HG03108 (cell line): ENCODE measurements around the gene EDEM1.
A peak's percentile ranks its signal among the peaks of the same experiment; 100 is the strongest.
"Not testable (repeated sequence)": the region's sequence is repeated elsewhere in the genome, so short reads cannot be mapped to it uniquely, and the experiment has no call there.

ENCODE experiments used
- ATAC-seq: cut with Tn5 transposase; IDR thresholded peaks from one replicate; pipeline ENCODE4 v1.9.1; 2021; ENCODE audit warnings: moderate library complexity; ENCODE audit not compliant: unreplicated experiment

EDEM1 gene

DNA sequence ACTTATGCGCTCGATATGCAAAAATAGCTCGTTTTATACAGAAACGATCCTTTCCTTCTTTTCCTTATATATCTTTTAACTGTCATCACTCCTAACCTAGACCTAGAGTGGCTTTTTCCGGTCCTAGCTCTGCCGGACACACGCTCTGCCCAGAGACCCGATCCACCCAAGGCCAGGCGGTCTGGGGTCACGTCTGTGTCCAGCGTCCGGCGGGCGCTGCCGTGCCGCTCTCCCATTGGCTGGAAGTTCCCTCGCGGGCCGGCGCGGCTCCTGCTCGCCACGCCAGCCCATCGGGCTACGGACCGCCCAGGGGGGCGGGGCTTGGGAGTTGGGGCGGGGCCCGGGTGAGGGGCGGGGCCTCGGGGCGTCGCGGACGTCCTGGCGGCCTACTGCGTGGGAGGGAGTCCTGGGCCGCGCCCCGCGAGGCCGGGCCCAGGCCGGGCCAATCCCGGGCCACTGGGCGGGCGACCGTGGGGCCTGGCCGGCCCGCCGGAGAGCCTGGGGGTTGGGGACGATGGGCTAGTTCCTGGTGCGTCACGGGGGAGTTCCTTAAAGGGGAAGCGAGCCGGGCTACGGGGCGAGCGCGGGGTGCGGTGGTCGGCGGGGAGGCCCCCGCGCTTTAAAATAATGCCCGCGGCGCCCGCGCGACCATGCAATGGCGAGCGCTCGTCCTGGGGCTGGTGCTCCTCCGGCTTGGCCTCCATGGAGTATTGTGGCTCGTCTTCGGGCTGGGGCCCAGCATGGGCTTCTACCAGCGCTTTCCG, at the start of gene EDEM1:
TSS of gene EDEM1 (plus strand) at position 552 of the 764 bp plus-strand sequence. CDS start at position 651, 99 bp downstream.
- peak; percentile 83 for ATAC-seq

DNA sequence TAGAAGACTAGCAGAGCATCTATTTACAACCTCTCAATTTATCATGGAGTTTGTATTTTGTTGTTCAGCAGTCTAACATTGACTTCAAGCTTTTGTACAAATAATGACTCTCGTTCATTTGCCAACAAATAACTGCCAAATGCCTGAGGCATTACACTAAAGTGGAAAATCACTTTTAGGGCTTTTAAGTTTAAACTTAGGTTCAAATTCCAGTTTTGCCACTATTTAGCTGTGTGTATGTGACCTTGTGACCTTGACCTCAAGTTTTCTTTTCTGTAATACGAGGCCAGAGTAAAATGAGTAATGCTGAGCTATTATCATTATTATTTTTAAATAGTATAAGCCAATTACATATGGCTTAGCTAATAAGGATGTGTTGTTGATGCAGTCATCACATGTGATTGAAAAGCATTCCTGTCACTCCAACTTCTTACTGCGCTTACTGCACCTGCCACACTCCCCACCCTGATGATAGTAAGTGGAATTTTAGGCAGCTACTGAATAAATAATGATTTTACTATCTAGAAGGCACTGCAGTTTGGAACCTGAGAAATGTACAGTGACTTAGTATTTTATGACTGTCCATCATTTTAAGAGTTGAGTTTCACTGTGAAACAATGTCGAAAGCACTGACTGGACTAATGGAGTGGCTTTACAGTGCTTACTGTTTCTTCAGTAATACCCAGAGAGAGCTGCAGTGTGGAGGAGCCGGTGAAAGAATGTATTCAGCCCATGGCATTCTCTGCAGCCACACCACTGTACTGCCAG, 49.1 kb upstream of the EDEM1 start:
- no peak for ATAC-seq

DNA sequence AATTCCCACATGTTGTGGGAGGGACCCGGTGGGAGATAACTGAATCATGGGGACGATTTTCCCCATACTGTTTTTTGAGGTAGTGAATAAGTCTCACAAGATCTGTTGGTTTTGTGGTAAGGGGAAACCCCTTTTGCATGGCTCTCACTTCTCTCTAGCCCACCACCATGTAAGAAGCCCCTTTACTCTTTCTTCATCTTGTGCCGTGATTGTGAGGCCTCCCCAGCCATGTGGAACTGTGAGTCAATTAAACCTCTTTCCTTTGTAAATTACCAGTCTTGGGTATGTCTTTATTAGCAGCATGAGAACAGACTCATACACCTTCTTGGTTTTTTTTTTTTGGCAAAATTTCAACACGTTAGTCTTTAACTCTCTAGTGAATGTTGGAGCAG, 47.3 kb upstream of the EDEM1 start:
- peak; percentile 31 for ATAC-seq

DNA sequence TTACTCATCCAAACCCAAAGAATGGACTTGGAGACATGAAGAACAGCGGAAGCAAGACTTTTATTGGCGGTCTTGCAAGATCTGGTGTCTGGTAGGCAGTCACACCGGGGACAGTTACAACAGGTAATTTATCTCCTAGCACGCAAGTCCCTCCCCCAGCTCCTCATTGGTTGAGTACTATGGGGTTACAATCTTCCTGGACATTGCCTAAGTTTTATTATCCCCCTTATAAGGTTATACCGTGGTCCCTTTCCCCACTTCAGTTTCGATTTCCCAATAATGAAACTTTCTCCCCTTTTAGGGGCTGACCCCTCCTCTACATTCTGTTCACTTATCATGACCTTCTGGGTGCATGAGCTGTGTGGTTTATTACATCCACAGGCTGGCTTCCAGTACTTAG, 46.7 kb upstream of the EDEM1 start:
- no peak for ATAC-seq

DNA sequence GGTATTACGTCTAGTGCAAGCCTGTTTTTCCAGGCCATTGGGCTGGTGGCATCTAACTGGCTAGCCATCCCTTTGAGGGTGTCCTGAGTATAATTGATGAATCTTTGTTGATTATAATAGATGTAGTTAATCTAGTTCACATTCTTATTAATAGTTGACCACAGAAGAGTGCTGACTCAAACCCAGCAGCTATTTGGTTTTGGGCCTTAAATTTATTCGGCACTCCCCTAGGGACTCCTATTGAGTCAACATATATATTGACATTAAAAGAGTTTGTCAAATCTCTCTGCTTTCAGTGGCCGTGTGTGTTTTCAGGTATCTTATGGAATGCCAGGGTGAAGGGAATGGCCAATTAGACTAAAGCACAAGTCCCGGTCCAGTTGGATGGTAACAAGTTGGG, 45.7 kb upstream of the EDEM1 start:
- ATAC-seq = no peak

DNA sequence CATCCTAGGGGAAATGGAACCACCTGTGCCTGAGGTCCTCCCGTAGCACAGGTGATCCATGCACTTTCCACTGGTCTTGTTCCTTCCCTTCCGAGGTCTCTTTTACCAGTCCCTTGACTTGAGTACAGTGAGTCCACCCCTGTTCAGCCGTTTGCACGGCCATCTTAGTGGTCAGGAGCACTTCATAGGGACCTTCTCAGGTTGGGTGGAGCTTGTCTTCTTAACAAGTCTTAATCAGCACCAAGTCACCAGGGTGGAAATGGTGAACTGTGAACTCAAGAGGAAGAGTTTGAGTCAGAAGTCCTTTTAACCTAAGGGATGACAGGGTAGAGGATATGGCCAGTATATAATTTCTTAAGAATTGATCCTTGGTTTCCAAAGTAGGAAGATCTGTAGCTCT, 44.0 kb upstream of the EDEM1 start:
- ATAC-seq = no peak

DNA sequence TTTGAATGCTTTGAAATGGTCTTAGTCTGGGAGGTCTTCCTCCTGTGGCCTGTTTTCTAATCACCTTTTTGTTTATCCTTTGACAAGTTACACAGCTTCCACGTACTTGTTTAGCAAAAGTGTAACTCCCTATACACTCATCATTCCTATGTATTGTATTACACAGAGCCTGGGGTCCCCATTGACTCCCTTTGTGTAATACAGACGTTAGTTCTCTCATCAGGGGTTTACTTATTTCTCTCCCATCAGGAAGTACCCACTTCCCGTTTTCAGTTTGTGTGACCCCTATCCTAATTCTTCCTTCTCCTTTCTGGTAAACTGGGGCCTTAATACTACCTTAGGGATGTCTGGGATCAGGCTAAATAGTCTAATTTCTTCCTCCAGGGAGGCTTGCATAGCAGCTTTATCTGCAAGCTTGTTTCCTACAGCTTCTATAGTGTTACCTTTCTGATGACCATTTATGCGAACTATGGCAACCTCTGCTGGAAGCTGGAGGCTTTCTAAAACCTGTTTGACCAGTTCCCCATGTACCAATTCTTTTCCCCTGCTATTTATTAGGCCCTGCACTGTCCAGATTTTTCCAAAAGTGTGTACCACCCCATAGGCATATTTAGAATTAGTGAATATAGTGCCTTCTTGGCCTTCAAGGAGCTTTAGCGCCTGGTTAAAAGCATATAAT, 43.1 kb upstream of the EDEM1 start:
- ATAC-seq = no peak

DNA sequence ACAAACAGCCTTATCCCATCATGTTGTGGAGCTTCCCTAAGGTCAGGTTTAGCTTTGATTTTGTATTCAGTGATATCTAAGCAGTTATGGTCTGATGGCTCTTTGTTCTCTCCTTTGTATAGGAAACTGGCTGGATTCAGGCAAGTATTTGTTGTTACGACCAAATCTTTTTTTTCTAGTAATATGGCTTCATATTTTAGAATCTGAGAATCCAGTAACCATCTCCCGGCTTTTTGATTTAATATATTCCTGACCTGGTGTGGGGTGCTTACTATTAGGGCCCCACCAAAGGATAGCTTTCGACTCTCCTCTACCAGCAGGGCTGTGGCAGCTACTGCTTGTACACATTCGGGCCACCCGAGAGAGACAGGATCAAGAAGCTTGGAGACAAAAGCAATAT, 42.4 kb upstream of the EDEM1 start:
- ATAC-seq = no peak

DNA sequence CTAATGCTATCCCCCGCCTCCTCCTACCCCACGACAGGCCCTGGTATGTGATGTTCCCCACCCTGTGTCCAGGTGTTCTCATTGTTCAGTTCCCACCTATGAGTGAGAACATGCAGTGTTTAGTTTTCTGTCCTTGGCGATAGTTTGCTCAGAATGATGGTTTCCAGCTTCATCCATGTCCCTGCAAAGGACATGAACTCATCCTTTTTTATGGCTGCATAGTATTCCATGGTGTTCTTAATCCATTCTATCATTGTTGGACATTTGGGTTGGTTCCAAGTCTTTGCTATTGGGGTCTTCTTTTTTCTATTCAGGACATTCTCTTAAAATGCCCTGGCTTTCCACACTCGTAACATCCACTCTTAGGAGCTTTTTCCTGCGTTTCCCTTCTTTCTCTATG, 40.4 kb upstream of the EDEM1 start:
- ATAC-seq = not testable (repeated sequence)

DNA sequence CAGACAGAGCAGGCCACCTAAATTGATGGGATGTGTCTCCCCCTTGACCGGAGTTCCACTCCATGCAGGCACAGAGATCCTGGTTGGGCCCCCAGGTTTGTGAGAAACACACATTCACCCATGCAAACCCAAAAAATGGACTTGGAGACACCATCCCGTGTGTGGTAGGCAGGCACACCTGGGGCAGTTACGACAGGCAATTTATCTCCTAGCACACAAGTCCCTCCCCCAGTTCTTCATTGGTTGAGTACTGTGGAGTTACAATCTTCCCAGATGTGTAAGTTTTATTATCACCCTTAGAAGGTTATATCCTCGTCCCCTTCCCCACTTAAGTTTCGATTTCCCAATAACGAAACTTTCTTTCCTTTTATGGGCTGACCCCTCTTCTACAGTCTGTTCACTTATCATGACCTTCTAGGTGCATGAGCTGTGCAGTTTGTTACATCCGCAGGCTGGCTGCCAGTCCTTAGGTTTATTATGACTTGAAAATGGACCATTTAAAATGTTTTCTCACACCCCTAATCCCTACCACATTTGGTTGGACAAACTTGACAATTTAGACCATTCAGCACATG, 38.1 kb upstream of the EDEM1 start:
- no peak for ATAC-seq

DNA sequence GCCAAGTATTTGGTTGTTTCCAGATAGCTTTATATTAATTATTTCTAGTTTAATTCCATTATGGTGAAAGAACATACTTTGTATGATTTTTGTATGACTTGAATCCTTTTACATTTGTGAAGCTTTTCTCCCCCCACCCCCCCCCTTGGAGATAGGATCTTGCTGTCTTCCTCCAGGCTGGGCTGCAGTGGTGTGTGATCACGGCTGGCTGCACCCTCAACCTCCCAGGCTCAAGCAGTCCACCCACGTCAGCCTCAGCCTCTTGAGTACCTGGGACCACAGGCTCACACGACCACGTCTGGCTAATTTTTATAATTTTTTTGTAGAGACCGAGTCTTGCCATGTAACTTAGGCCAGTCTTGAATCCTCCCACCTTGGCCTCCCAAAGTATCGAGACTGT, 35.9 kb upstream of the EDEM1 start:
- no peak for ATAC-seq

DNA sequence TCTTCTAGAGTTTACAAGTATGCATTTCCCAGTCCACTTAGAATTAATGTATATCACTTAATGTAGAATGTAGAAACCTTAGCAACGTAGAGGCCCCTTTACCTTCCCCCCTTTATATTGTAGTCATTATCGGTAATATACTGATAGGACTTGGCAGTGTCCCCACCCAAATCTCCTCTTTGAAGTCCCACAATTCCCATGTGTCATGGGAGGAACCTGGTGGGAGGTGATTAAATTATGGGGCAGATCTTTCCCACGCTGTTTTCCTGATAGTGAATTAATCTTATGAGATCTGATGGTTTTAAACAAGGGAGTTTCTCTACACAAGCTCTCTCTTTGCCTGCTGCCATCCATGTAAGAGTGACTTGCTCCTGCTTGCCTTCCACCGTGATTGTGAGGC, 34.4 kb upstream of the EDEM1 start:
- no peak for ATAC-seq

DNA sequence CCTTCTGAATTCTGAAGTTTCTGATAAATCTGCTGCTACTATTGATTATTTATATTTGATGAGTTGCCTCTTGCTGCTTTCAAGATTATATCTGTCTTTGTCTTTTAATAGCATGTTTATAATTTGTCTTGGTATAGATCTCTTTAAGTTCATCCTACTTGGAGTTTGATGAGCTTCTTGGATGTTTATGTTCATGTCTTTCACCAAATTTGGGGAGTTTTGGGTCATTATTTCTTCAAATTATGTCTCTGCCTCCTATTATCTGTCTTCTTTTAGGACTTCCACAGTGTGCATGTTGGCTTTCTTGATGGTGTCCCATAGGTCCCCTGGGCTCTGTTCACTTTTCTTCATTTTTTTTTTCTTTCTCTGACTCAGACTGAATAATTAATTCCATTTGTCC, 32.3 kb upstream of the EDEM1 start:
- no peak for ATAC-seq

DNA sequence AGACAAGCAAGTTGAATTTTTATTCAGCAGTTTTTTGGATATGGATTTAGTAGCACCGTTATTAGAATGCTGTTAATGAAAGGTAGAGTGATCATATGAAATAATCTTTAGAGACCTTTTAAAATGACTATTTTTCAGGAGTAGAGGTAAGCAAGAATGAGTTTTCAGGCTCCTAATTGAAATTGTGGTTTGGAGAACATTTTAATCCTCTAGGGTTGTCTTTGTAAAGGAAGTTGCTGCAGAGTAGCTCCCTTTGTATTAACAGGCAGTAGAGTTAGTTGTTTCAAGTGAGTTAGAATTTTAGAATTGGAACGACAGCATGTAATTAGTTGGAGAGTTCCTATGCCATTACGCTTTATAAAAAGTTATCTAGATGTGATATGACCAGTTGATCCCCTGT, 27.2 kb upstream of the EDEM1 start:
- ATAC-seq = no peak

DNA sequence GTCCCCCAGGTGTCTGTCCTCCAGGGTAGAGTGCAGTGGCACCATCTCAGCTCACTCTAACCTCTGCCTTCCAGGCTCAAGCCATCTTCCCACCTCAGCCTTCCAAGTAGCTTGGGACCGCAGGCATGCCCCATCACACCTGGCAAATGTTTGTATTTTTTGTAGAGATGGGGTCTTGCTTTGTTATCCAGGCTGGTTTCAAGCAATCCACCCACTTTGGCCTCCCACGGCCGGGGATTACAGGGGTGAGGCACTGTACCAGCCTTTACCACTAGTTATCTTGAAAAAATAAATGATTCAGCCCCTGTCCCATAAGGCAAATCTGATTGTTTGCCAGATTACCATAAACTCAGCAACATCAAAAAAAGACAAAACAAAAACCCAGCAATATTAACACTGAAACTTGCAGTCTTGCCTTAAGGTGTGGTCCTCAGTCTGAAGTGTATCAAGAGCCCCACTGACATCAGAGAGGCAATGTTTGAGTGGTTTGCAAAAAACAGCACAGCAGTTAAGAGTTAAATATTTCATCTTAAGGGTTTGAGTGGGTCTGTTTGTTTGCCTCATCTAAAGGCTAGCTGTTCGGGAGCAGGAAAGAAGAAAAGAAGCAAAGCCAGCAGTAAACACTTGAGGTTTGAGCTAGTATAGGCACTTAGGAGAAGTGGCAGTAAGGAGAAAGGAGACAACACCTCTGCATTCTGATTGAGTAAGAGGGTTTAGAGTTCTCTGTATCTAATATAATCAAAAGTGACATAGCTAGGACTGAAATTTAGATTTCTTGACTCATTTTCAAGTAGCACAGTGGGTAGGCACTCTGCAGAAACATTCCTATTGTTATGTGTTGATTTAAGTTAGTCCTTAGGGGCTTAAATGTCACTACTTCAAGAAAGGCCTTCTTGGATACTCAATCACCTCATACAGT, 26.3 kb upstream of the EDEM1 start:
- no peak for ATAC-seq

DNA sequence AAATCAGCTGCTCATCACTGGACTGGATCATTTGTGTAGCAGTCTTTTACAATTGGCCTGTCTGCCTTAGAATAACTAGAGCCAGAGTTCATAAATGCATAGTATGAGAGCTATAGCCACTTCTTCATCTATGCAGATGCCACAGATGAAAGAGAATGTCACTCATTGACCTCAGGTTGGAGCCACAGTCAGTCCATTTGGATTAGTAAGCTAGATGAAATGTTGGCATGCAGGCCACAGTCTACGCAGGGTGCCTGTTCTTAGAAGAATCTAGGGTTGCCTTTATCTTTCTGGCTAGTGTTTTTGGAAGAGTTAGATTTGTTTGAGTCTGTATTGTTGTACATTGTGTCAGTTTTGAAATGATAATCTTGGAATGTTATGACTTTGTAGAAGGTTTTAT, 25.4 kb upstream of the EDEM1 start:
- no peak for ATAC-seq

DNA sequence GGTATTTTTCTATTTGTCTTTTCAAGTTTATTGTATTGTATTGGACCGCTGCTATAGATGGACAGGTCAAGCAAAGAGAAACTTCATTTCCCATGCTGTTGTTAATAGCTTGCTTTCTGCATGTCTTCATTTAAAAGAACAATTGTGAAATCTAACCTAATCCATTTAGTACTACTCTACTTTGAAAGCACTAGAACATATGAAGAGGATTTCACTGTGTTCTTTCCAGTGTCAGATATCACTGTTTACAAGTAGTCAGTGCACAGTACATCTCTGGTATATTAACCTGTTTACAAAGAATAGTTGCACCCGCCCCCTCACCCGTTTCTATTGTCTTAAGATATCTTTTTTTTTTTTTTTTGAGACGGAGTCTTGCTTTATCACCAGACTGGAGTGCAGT, 21.8 kb upstream of the EDEM1 start:
- no peak for ATAC-seq

DNA sequence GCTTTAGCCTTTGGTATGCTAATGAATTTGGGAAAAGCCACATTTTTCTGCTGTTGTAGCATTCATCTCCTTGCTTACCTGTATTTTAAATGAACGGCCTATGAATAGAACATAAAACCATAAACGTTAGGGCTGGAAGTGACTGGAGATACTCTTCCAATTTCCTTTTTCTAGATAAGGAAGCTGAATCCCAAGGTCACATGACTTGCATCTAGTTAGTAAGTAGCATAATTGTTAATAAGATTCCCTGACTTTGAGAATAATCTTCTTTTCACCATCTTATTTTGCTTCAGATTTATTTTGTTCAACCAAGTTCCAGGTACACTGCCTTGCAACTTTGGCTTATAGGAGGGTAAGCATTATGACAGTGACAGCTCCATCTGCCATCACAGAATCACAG, 20.7 kb upstream of the EDEM1 start:
- no peak for ATAC-seq

DNA sequence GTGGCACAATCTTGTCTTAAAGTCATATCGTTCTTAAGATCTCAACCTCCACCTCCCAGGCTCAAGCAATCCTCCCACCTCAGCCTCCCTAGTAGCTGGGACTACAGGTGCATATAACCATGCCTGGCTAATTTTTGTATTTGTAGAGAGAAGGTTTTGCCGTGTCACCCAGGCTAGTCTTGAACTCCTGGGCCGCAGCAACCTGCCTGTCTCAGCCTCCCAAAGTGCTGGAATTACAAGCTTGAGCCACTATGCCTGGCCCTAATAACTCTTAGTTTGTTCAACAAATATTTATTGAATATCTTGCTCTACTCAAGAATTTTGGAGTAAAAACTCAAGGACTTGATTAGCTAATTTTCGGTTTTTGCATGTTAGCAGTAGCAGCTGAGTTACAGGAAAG, 19.4 kb upstream of the EDEM1 start:
- no peak for ATAC-seq

DNA sequence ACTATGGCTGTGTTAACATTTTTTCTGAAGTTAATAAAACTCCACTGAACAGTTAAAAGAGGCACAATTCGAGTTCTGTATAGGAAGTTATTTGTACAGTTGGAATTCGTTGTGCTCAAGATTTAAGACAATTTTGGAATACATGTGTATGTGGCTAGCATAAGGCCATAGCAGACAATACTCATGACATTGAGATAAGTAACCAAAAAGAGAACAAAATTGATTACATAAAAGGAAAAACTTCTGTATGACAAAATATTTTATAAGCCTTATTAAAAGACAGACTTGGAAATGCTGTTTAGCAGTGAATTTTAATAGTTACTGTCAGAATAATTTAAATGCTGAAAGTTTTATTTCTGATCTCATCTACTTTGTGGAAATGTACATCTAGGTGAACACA, 17.7 kb upstream of the EDEM1 start:
- ATAC-seq = no peak

DNA sequence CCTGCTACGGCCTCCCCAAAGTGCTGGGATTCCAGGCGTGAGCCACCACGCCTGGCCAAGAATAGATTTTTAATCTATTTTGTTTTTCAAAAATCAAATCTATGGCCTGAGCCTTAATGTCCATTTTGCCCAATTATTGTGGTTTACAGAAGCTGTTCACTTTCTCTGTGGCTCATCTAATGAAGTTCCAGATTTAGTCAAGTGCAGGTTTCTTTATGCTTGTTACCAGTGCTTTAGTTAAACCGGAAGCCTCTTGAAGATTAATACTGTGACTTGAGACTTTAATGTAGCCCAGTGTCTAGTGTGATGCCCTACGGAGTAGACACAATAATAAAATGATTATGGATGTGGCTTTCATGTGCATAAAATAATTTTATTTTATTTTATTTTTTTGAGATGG, 16.5 kb upstream of the EDEM1 start:
- no peak for ATAC-seq
